ENCODE measurements around the gene TNK2.
"Not testable (repeated sequence)": the region's sequence is repeated elsewhere in the genome, so short reads cannot be mapped to it uniquely, and the experiment has no call there.

The TNK2 gene

DNA sequence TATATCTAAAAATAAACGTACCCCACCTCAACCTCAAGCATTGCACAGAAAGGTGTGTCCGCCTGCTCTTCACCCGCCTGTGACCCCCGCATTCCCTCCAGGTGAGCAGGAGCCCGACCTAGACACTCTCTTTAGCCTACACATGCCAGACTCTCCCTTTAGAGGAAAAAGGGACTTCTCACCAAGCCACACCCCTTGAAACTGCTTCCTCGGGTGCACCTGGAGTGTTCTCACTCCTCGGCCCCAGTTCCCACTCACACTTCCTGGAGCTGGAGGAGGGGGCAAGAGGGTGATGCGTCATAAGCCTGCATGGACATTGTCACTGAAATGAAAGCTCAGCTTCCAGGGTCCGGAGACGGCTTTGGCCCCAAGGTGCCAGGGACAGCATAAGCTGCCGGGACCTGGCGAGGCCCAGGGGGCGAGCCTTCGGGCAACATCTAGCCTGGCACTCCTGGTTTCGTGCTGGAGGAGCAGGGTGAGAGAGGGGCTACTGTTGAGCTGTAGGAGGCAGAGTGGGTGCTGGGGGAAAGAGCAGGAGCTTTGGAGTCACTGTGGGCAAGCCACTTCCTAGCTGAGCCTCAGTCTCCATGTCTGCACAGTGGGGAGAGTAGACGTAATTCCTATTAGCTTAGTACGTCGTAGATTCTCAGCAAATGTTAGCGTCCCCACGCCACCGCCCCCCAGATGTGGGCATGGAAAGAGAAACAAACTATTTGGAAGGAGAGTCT, 86.8 kb downstream of the TNK2 start:
- no peak for DNase-seq (ENCODE audit: low read depth, low spot score)

DNA sequence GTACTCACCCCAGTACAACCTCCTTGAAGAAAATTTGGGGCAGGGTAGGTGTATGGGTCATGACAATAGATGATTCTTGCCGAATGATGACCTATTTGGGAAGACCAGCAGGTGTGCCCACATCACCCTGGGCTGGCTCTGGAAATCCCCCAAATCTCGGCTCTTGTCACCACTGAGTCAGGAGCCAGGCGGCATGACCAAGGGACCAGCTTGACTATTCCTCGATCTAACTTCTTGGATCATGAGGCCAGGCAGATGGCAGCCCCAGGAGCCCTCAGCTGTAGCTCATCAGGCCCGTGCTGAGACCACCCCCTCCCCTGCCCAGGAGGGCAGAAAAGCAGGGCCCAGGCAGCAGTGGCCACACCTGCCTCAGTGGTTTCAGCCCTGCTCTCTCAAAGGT, 87.5 kb downstream of the TNK2 start:
- DNase-seq (ENCODE audit: low read depth, low spot score) = no peak

DNA sequence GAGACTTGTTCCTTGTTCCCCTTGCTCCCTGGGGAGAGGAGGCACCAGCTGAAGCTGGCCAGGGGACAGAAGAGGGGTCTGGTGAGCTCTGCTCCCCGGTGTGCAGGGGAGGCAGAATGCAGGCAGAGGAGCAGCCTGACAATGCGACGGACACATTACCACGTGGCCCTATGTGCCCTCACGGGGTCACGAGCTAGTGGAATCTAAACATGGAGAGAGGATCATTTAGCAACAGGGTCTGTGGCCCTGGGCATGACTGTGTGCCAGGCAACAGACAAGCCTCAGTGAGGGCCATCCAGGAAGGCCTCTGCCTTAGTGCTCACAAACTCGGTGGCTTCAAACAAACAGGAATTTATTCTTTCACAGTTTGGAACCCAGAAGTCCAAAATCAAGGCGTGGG, 88.2 kb downstream of the TNK2 start:
- no peak for DNase-seq (ENCODE audit: low read depth, low spot score)

DNA sequence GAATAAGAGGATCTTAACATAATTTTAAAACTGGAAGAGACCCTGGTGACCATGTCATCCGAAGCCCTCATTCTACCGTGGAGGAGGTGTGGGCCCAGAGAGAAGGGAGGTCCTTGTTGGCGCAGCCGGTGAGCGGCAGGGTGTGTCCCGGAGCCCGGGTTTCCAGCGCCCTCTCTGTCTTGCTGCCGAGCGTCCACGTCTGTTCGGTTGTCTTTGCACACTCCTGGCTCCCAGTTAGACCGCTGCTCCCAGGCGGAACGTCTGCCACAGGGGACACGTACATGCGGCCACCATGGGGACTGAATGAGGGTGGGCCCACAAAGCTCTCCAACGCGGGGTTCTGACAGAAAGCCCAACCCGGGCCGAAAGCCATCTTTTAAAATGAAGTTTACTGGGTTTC, 90.0 kb downstream of the TNK2 start:
- DNase-seq (ENCODE audit: low read depth, low spot score) = no peak

DNA sequence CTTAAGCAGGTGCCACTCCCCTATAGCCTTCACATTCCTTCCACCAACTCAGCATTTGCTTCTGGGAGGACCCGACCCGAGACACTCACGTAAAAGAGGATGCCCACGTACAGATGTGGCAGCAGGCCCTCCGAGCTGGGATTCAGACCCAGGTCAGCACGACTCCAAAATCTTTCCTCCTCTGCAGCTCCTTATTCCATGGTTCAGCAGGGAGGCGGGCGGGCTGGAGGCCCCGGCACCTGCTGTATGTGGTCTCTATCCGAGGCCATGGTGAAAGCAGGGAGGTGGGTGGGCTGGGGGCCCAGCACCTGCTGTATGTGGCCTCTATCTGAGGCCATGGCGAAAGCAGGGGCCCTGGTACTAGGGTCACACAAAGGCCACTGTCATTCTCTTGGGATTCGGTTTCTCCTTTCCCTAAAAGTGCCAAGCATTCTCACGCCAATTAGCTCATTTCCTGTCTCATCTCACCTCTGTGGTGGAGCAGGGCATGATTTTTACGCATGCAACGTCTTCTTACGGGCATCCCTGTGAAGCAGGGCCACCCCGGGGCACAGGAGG, 90.7 kb downstream of the TNK2 start:
- DNase-seq (ENCODE audit: low read depth, low spot score) = no peak

DNA sequence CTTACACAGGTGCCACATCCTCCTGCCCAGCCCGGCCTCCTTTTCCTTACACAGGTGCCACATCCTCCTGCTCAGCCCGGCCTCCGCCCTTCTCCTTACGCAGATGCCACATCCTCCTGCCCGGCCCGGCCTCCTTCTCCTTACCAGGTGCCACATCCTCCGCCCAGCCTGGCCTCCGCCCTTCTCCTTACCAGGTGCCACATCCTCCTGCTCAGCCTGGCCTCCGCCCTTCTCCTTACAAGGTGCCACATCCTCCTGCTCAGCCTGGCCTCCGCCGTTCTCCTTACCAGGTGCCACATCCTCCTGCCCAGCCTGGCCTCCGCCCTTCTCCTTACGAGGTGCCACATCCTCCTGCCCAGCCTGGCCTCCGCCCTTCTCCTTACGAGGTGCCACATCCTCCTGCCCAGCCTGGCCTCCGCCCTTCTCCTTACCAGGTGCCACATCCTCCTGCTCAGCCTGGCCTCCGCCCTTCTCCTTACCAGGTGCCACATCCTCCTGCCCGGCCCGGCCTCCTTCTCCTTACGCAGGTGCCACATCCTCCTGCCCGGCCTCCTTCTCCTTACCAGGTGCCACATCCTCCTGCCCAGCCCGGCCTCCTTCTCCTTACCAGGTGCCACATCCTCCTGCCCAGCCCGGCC, 92.0 kb downstream of the TNK2 start:
- not testable (repeated sequence) for DNase-seq (ENCODE audit: low read depth, low spot score)

DNA sequence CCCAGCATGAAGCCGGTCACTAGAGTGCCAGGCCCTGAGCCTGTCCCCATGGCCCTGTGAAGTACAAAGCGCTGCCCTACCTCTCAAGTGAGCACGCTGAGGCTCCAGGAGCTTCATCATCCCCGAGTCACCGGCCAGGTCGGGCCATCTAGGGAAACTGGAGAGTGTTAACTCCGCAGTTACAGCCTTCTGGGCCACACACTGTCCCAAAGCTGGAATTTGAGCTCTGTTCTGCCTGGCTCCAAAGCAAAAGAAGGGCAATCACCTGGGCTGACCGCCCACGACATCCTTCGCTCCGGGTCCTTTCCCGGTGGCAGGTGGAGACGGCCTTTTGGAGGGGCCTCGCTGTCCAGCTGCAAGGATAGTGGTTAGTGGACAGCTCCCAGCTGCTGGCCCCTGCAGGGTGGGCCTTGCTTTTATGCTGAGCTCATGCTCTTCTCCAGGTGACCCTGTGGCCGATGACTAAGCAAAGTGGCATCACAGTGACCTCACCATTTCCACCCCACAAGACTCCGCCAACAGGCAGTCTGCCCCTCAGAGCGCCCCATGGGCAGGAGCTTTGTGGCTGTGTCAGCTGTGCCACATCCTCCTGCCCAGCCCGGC, 93.1 kb downstream of the TNK2 start:
- DNase-seq (ENCODE audit: low read depth, low spot score) = no peak

DNA sequence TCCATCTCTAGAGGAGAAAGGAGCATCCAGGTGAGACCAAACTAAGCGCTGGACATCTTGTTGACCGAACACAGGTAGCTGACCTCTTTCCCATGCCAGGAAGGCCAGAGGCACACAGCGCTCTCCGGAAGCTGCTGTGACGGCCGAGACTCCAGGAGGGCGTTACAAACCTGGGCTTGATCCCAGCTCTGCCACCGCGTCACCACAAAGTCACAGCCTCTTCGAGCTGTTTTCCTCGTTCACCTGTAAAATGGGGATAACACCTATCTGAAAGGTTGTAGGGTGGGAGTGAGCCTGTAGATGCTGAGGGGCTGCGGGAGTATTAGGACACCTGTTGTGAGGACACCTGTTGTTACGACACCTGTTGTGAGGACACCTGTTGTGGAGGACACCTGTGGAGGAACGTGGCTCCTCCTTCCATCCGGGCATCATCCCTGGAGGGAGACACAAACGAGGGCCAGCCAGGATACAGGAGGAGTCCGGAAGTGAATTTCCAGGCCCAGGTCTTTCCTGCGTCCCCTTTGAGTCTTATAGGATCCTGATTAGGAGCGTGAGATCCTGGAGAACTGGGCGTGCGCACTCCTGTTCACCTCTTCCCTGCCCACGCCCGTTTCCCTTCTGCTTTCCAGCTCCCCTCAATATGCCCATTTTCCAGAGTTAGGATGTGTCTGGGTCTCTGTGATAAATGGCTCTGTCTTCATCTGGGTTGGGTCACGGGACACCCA, 94.3 kb downstream of the TNK2 start:
- DNase-seq (ENCODE audit: low read depth, low spot score) = no peak
